Heart left ventricle (tissue), 13 donors: Measurements from ENCODE around the gene DCPS.

Source experiments
- CTCF ChIP-seq, 12 donors: fragments of 200-600 bp; sonication (generic) in 4 of 12; IDR thresholded peaks; one replicate each; pipeline versions ENCODE4 v1.5.0 to v1.8.0; 2018 to 2022; ENCODE audit warnings: antibody characterized with exemption in 12 of 12, mild to moderate bottlenecking in 5 of 12
- POLR2A ChIP-seq, 2 donors: fragments of 450-650 bp; IDR thresholded peaks; one replicate each; pipeline ENCODE4 v1.6.1; 2017; ENCODE audit warnings: antibody characterized with exemption in 2 of 2, mild to moderate bottlenecking in 2 of 2, moderate library complexity in 2 of 2
- donor health status: ischemic (EF 13 %, LVEDD 7.1; RV severe dilation, severe dysfunction).
- donor health status: DM: no; HTN: yes; CAD: no.
- donor health status: DM: no; HTN: no; CAD: no.
- donor health status: ischemic (EF 25% LVEDD 6.9; RV normal size, moderate dysfunction).
- donor health status: ischemic (EF 25% LVEDD 5.7; RV mildly dilated, moderate dysfunction).
- donor health status: ischemic (EF 35%, LVEDD 5.7; RV mildly dilated, moderate dysfunction).
- donor health status: nonischemic (EF 11% LVEDD 7.7; RV severe dilation, severe dysfunction).
- donor health status: DM: yes; HTN: yes; CAD: no.
- donor health status: PGD.
- donor health status: ischemic (EF 29% LVEDD 5.4; RV normal size, mild dysfunction).
- donor health status: nonischemic (EF 23%, LVEDD 6.1; RV moderate dilation, normal function).

- TF ChIP-seq CTCF (IDR thresholded peaks at IDR 0.05) (no peak), POLR2A (IDR thresholded peaks at IDR 0.05) (no peak)
These were observed 46.1 kb upstream of the DCPS start for GRCh38 chr11:126257764-126258163.
